GM23338 (cell line): ENCODE data around the gene PRKAG1. TPM values are rescaled to one million over a fixed set of nuclear protein-coding genes. Genes with fewer than 3 reads are reported as not detected.
A peak's percentile ranks its signal among the peaks of the same experiment; 100 is the strongest.

Source experiments
- ATAC-seq: fragments of 200-7000 bp; cut with Tn5 transposase; 3 replicates; pipeline ENCODE4 v1.9.1; 2020
- DNase-seq: peaks from one replicate; pipeline ENCODE4 v3.0.0-alpha.2; 2015; ENCODE audit warnings: low spot score
- H2AFZ ChIP-seq: fragments of 200-600 bp; sonication (generic); 2 replicates; pipeline ENCODE4 v1.8.0; 2016; ENCODE audit warnings: antibody characterized with exemption, mild to moderate bottlenecking, moderate library complexity
- H3F3A ChIP-seq: fragments of 200-600 bp; sonication (generic); replicated peaks from 2 replicates; pipeline ENCODE4 v1.8.0; 2017; ENCODE audit warnings: antibody characterized with exemption, mixed run types, low read depth
- H3K27ac ChIP-seq: fragments of 200-600 bp; sonication (generic); 2 replicates; pipeline ENCODE4 v1.6.1; 2016; ENCODE audit warnings: low read depth
- H3K27me3 ChIP-seq: fragments of 200-600 bp; sonication (generic); 2 replicates; pipeline ENCODE4 v1.8.0; 2016; ENCODE audit warnings: mild to moderate bottlenecking, mixed run types, moderate library complexity; ENCODE audit not compliant: insufficient read depth
- H3K36me3 ChIP-seq: fragments of 200-600 bp; sonication (generic); 2 replicates; pipeline ENCODE4 v1.8.0; 2016; ENCODE audit warnings: mild to moderate bottlenecking; ENCODE audit not compliant: insufficient read depth
- H3K4me1 ChIP-seq: fragments of 200-600 bp; sonication (generic); 2 replicates; pipeline ENCODE4 v1.8.0; 2016; ENCODE audit warnings: mild to moderate bottlenecking, moderate library complexity; ENCODE audit not compliant: insufficient read depth
- H3K4me2 ChIP-seq: fragments of 200-600 bp; sonication (generic); 2 replicates; pipeline ENCODE4 v1.7.1; 2017; ENCODE audit warnings: mixed run types
- H3K4me3 ChIP-seq: fragments of 200-600 bp; sonication (generic); 2 replicates; pipeline ENCODE4 v1.6.1; 2016; ENCODE audit warnings: mixed run types
- H3K79me2 ChIP-seq: fragments of 200-600 bp; sonication (generic); replicated peaks from 2 replicates; pipeline ENCODE4 v1.8.0; 2017; ENCODE audit warnings: mild to moderate bottlenecking; ENCODE audit not compliant: insufficient read depth
- H3K9me2 ChIP-seq: fragments of 200-600 bp; sonication (generic); 2 replicates; pipeline ENCODE4 v1.8.0; 2017; ENCODE audit not compliant: insufficient read depth
- H4K20me1 ChIP-seq: fragments of 200-600 bp; sonication (generic); replicated peaks from 2 replicates; pipeline ENCODE4 v1.8.0; 2017; ENCODE audit warnings: mild to moderate bottlenecking; ENCODE audit not compliant: insufficient read depth
- H3K27ac Mint-ChIP-seq: 2 replicates; pipeline ENCODE4 v1.8.0; 2020; ENCODE audit warnings: inconsistent platforms, mild to moderate bottlenecking, moderate library complexity, mixed read lengths
- H3K27me3 Mint-ChIP-seq: 3 replicates; pipeline ENCODE4 v1.8.0; 2022; ENCODE audit warnings: low read depth, mild to moderate bottlenecking, moderate library complexity, mixed read lengths, inconsistent platforms; ENCODE audit not compliant: insufficient read depth, poor library complexity
- H3K36me3 Mint-ChIP-seq: 3 replicates; pipeline ENCODE4 v1.8.0; 2021; ENCODE audit warnings: low read depth, mild to moderate bottlenecking, inconsistent platforms, moderate library complexity, mixed read lengths
- H3K4me1 Mint-ChIP-seq: 3 replicates; pipeline ENCODE4 v1.8.0; 2020; ENCODE audit warnings: mild to moderate bottlenecking, inconsistent platforms, mixed read lengths
- H3K4me3 Mint-ChIP-seq: 3 replicates; pipeline ENCODE4 v1.8.0; 2021; ENCODE audit warnings: moderate library complexity, mild to moderate bottlenecking, inconsistent platforms, mixed read lengths
- H3K9me3 Mint-ChIP-seq: 3 replicates; pipeline ENCODE4 v1.8.0; 2020; ENCODE audit warnings: moderate library complexity, mild to moderate bottlenecking, inconsistent platforms, mixed read lengths
- EZH2phosphoT487 ChIP-seq: fragments of 200-600 bp; sonication (generic); IDR thresholded peaks from one replicate; pipeline ENCODE4 v1.8.1; 2018; ENCODE audit warnings: antibody characterized with exemption; ENCODE audit not compliant: unreplicated experiment
- JUNB ChIP-seq: IDR thresholded peaks from one replicate; pipeline ENCODE4 v1.6.1; 2016; ENCODE audit warnings: antibody characterized with exemption; ENCODE audit not compliant: unreplicated experiment
- NANOG ChIP-seq: IDR thresholded peaks from 2 replicates; pipeline ENCODE4 v1.6.1; 2016; ENCODE audit warnings: antibody characterized with exemption, borderline replicate concordance
- ZNF114 ChIP-seq: fragments of 250-450 bp; sonication (Bioruptor Pico); IDR thresholded peaks from 2 replicates; pipeline ENCODE4 v1.5.0; 2020; ENCODE audit warnings: mild to moderate bottlenecking, moderate library complexity
- ZNF331 ChIP-seq: fragments of 250-450 bp; sonication (Bioruptor Pico); IDR thresholded peaks from 2 replicates; pipeline ENCODE4 v1.5.0; 2020; ENCODE audit warnings: low read depth, mild to moderate bottlenecking, moderate library complexity
- polyA plus RNA-seq: library from polyadenylated mRNA; unstranded; fragments of >200 nt; fragmentation: Nextera tagmentation; extraction: Ambion mirVana; gene quantifications from 2 replicates; pipeline ENCODE4 v1.2.1, GENCODE V29; 2016
- total RNA-seq: library from RNA; depleted of rRNA; stranded (reverse); fragments of >200 nt; shearing (Covaris generic); gene quantifications from 2 replicates; pipeline ENCODE4 v1.2.3, GENCODE V29; 2014
- TF ChIP-seq, protein P1 (sequence below): IDR thresholded peaks from one replicate; pipeline ENCODE4 v1.6.1; 2018; ENCODE audit warnings: antibody characterized with exemption; ENCODE audit not compliant: unreplicated experiment
- TF ChIP-seq, protein P2 (sequence below): fragments of 250-450 bp; sonication (Bioruptor Pico); IDR thresholded peaks from 2 replicates; pipeline ENCODE4 v1.5.0; 2020; ENCODE audit warnings: mild to moderate bottlenecking, moderate library complexity

The PRKAG1 gene
- total and polyA plus RNA-seq, 2 experiments from 2014 or later: 19.9 to 35.4 TPM

- DNase-seq (peak; percentile 53), ATAC-seq (peak; percentile 2; the same call in 2 of the 3 replicates)
- H3K27ac ChIP-seq: no peak overlapping the region
- H4K20me1 ChIP-seq: peaks cover 12% of the 10 kb centered on the region; the same call in 1 of the 2 replicates
- H3K27me3 Mint-ChIP-seq: peaks cover 94% of the 10 kb centered on the region
- no peaks in the 10 kb centered on the region; the same call in 1 of the 3 replicates for H3K36me3 Mint-ChIP-seq
- H3K27me3 ChIP-seq: peaks cover 100% of the 10 kb centered on the region
- H3F3A ChIP-seq: peaks cover 21% of the 10 kb centered on the region; the same call in 1 of the 2 replicates
- H3K27ac Mint-ChIP-seq: no peak overlapping the region
- no peaks in the 10 kb centered on the region for H3K36me3 ChIP-seq
- no peak for TF ChIP-seq ZNF331 (CRISPR knock-in tag)
- TF ChIP-seq ZNF114 (CRISPR knock-in tag): no peak
- no peak for TF ChIP-seq JUNB
- no peak for TF ChIP-seq NANOG
- TF ChIP-seq, protein P1, sequence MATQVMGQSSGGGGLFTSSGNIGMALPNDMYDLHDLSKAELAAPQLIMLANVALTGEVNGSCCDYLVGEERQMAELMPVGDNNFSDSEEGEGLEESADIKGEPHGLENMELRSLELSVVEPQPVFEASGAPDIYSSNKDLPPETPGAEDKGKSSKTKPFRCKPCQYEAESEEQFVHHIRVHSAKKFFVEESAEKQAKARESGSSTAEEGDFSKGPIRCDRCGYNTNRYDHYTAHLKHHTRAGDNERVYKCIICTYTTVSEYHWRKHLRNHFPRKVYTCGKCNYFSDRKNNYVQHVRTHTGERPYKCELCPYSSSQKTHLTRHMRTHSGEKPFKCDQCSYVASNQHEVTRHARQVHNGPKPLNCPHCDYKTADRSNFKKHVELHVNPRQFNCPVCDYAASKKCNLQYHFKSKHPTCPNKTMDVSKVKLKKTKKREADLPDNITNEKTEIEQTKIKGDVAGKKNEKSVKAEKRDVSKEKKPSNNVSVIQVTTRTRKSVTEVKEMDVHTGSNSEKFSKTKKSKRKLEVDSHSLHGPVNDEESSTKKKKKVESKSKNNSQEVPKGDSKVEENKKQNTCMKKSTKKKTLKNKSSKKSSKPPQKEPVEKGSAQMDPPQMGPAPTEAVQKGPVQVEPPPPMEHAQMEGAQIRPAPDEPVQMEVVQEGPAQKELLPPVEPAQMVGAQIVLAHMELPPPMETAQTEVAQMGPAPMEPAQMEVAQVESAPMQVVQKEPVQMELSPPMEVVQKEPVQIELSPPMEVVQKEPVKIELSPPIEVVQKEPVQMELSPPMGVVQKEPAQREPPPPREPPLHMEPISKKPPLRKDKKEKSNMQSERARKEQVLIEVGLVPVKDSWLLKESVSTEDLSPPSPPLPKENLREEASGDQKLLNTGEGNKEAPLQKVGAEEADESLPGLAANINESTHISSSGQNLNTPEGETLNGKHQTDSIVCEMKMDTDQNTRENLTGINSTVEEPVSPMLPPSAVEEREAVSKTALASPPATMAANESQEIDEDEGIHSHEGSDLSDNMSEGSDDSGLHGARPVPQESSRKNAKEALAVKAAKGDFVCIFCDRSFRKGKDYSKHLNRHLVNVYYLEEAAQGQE: no peak
- TF ChIP-seq, protein P2, sequence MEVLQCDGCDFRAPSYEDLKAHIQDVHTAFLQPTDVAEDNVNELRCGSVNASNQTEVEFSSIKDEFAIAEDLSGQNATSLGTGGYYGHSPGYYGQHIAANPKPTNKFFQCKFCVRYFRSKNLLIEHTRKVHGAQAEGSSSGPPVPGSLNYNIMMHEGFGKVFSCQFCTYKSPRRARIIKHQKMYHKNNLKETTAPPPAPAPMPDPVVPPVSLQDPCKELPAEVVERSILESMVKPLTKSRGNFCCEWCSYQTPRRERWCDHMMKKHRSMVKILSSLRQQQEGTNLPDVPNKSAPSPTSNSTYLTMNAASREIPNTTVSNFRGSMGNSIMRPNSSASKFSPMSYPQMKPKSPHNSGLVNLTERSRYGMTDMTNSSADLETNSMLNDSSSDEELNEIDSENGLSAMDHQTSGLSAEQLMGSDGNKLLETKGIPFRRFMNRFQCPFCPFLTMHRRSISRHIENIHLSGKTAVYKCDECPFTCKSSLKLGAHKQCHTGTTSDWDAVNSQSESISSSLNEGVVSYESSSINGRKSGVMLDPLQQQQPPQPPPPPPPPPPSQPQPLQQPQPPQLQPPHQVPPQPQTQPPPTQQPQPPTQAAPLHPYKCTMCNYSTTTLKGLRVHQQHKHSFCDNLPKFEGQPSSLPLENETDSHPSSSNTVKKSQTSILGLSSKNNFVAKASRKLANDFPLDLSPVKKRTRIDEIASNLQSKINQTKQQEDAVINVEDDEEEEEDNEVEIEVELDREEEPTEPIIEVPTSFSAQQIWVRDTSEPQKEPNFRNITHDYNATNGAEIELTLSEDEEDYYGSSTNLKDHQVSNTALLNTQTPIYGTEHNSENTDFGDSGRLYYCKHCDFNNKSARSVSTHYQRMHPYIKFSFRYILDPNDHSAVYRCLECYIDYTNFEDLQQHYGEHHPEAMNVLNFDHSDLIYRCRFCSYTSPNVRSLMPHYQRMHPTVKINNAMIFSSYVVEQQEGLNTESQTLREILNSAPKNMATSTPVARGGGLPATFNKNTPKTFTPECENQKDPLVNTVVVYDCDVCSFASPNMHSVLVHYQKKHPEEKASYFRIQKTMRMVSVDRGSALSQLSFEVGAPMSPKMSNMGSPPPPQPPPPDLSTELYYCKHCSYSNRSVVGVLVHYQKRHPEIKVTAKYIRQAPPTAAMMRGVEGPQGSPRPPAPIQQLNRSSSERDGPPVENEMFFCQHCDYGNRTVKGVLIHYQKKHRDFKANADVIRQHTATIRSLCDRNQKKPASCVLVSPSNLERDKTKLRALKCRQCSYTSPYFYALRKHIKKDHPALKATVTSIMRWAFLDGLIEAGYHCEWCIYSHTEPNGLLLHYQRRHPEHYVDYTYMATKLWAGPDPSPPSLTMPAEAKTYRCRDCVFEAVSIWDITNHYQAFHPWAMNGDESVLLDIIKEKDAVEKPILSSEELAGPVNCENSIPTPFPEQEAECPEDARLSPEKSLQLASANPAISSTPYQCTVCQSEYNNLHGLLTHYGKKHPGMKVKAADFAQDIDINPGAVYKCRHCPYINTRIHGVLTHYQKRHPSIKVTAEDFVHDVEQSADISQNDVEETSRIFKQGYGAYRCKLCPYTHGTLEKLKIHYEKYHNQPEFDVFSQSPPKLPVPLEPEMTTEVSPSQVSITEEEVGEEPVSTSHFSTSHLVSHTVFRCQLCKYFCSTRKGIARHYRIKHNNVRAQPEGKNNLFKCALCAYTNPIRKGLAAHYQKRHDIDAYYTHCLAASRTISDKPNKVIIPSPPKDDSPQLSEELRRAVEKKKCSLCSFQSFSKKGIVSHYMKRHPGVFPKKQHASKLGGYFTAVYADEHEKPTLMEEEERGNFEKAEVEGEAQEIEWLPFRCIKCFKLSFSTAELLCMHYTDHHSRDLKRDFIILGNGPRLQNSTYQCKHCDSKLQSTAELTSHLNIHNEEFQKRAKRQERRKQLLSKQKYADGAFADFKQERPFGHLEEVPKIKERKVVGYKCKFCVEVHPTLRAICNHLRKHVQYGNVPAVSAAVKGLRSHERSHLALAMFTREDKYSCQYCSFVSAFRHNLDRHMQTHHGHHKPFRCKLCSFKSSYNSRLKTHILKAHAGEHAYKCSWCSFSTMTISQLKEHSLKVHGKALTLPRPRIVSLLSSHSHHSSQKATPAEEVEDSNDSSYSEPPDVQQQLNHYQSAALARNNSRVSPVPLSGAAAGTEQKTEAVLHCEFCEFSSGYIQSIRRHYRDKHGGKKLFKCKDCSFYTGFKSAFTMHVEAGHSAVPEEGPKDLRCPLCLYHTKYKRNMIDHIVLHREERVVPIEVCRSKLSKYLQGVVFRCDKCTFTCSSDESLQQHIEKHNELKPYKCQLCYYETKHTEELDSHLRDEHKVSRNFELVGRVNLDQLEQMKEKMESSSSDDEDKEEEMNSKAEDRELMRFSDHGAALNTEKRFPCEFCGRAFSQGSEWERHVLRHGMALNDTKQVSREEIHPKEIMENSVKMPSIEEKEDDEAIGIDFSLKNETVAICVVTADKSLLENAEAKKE (CRISPR knock-in tag): no peak
- no peak for TF ChIP-seq EZH2phosphoT487
- H3K4me2 ChIP-seq: peak overlapping the region; percentile 88
- H3K79me2 ChIP-seq: no peaks in the 10 kb centered on the region
- H3K4me1 ChIP-seq: peaks cover 54% of the 10 kb centered on the region
- no peaks in the 10 kb centered on the region for H3K9me2 ChIP-seq
- peak overlapping the region; percentile 55 for H3K4me3 ChIP-seq
- H3K4me1 Mint-ChIP-seq: peaks cover 51% of the 10 kb centered on the region
- H2AFZ ChIP-seq: peak overlapping the region; percentile 59; the same call in 1 of the 2 replicates
- H3K4me3 Mint-ChIP-seq: peak overlapping the region; percentile 60
- H3K9me3 Mint-ChIP-seq: no peaks in the 10 kb centered on the region; the same call in 2 of the 3 replicates
Measured at GRCh38 chr12:48970702-48971334, 47.8 kb downstream of the PRKAG1 start.
